K562 (cell line): ENCODE data around the gene DYNLT4. TPM values are rescaled to one million over a fixed set of nuclear protein-coding genes. Genes with fewer than 3 reads are reported as not detected.
A peak's percentile ranks its signal among the peaks of the same experiment; 100 is the strongest.

ENCODE experiments used
- CBX3 ChIP-seq, 2 experiments: IDR thresholded peaks; 1 replicate in 1 of 2; 2 replicates in 1 of 2; pipeline ENCODE4 v1.6.1; 2012; ENCODE audit warnings: inconsistent platforms in 2 of 2, low read length in 2 of 2, borderline replicate concordance in 1 of 2, control low read depth in 1 of 2
- CSDE1 ChIP-seq, 2 experiments: fragments of 450-650 bp; IDR thresholded peaks; 2 replicates each; pipeline ENCODE4 v1.6.1; 2016; ENCODE audit warnings: mild to moderate bottlenecking in 1 of 2
- GABPB1 ChIP-seq: sonication (generic); formaldehyde crosslinking; IDR thresholded peaks from 2 replicates; pipeline ENCODE4 v1.8.0; 2022; ENCODE audit warnings: mild to moderate bottlenecking, missing genetic modification reagents
- GTF2B ChIP-seq: IDR thresholded peaks from 2 replicates; pipeline ENCODE4 v1.6.1; 2011; ENCODE audit not compliant: insufficient read length; ENCODE audit errors: extremely low read depth
- HNRNPL ChIP-seq: fragments of 200-400 bp; formaldehyde crosslinking; IDR thresholded peaks from 2 replicates; pipeline ENCODE4 v1.6.1; 2017; ENCODE audit warnings: low read depth, mild to moderate bottlenecking, low read length
- NR3C1 ChIP-seq: sonication (generic); formaldehyde crosslinking; IDR thresholded peaks from 2 replicates; pipeline ENCODE4 v1.8.1; 2022; ENCODE audit warnings: missing genetic modification reagents
- RREB1 ChIP-seq: fragments of 250-450 bp; sonication (Bioruptor Pico); IDR thresholded peaks from 2 replicates; pipeline ENCODE4 v1.4.0; 2020
- SUPT5H ChIP-seq: fragments of 450-650 bp; IDR thresholded peaks from 2 replicates; pipeline ENCODE4 v1.6.1; 2016
- TEAD2 ChIP-seq: fragments of 450-650 bp; IDR thresholded peaks from 2 replicates; pipeline ENCODE4 v1.6.1; 2016; ENCODE audit warnings: missing genetic modification characterization, control low read depth, missing compliant biosample characterization
- TFAM ChIP-seq: fragments of 250-450 bp; sonication (Bioruptor Pico); conservative IDR thresholded peaks from 2 replicates; pipeline ENCODE4 v1.5.0; 2021; ENCODE audit warnings: mild to moderate bottlenecking, moderate library complexity
- THAP7 ChIP-seq: fragments of 250-450 bp; sonication (Bioruptor Pico); IDR thresholded peaks from 2 replicates; pipeline ENCODE4 v1.5.0; 2021
- TSHZ1 ChIP-seq: fragments of 250-450 bp; sonication (Bioruptor Pico); IDR thresholded peaks from 2 replicates; pipeline ENCODE4 v1.4.0; 2020; ENCODE audit warnings: mild to moderate bottlenecking, moderate library complexity
- ZBTB34 ChIP-seq: fragments of 250-450 bp; sonication (Bioruptor Pico); IDR thresholded peaks from 2 replicates; pipeline ENCODE4 v1.8.0; 2021; ENCODE audit warnings: mild to moderate bottlenecking, moderate library complexity
- polyA plus RNA-seq, 8 experiments: library from polyadenylated mRNA; depleted of rRNA in 4 of 8; stranded (reverse) in 5 of 8; unstranded in 3 of 8; fragments of >200 nt; fragmentation: Nextera tagmentation in 2 of 8; fragmentation: Illumina TruSeq in 1 of 8; extraction: Ambion mirVana in 2 of 8; extraction: Trizol in 1 of 8; gene quantifications; 2 replicates each; pipeline versions ENCODE4 v1.2.1 to v1.2.3, GENCODE V29; 2011 to 2014; ENCODE audit warnings: inconsistent platforms in 1 of 8, missing spikeins in 1 of 8
- total RNA-seq, 7 experiments: library from RNA; depleted of rRNA in 6 of 7; stranded (reverse); fragments of >200 nt in 6 of 7; fragmentation: Illumina TruSeq in 2 of 7; extraction: Trizol in 2 of 7; gene quantifications; 2 replicates each; pipeline versions ENCODE4 v1.2.1 to v1.2.3, GENCODE V29; 2011 to 2021; ENCODE audit warnings: low replicate concordance in 1 of 7

Gene DYNLT4
- total and polyA plus RNA-seq, 9 of the 15 experiments (the other 6 are each of a cell fraction or from before 2014, with no cell fraction given): 0.29 to 0.73 TPM; not detected in 7

- TF ChIP-seq RREB1: no peak
- no peak for TF ChIP-seq GTF2B
- TF ChIP-seq ZBTB34: peak; percentile 74
- peak; percentile 85 for TF ChIP-seq SUPT5H
- TF ChIP-seq THAP7 (CRISPR knock-in tag): no peak
- peak in 1 of 2 experiments; percentile 85; a peak in 2 of 4 replicates for TF ChIP-seq CSDE1 (IDR thresholded peaks at IDR 0.05)
- TF ChIP-seq TEAD2 (tag): 0 out of 2 replicates have a peak, but pooled peaks have one; percentile 15
- peak; percentile 66 for TF ChIP-seq TSHZ1 (CRISPR knock-in tag)
- TF ChIP-seq HNRNPL: peak; percentile 54; the same call in 1 of the 2 replicates
- peak in 1 of 2 experiments; percentile 55; a peak in 1 of 3 replicates for TF ChIP-seq CBX3 (IDR thresholded peaks at IDR 0.05; ENCODE audit: borderline replicate concordance in 1 of 2, low read length in 2 of 2)
- TF ChIP-seq GABPB1: peak; percentile 90
- TF ChIP-seq TFAM (CRISPR knock-in tag): no peak
- no peak for TF ChIP-seq NR3C1 (CRISPR knock-in tag)
These were observed 362 bp upstream of the DYNLT4 start (continued) for GRCh38 chr1:44807364-44808062.
